PC-3 (cell line): ENCODE data around the gene WNT4. TPM values are rescaled to one million over a fixed set of nuclear protein-coding genes. Genes with fewer than 3 reads are reported as not detected.

Source experiments
- ATAC-seq: fragments of 200-7000 bp; cut with Tn5 transposase; 2 replicates; pipeline ENCODE4 v1.9.1; 2020; ENCODE audit warnings: mild to moderate bottlenecking, moderate library complexity
- BruUV-seq: library from RNA; stranded (reverse); fragments of 400-500 nt; replicated peaks from 2 replicates; lab custom pipeline; 2021; lab: Mats Ljungman, UMichigan
- CTCF ChIA-PET: fragments of 300-600 bp; sonication (Branson Sonifier 250); formaldehyde crosslinking; loops from one replicate; lab custom pipeline; 2022; ENCODE audit warnings: antibody characterized with exemption; lab: Charles Lee
- POLR2A ChIA-PET: fragments of 300-600 bp; sonication (Branson Sonifier 250); formaldehyde crosslinking; loops from one replicate; lab custom pipeline; 2022; ENCODE audit warnings: antibody characterized with exemption; ENCODE audit not compliant: unreplicated experiment; lab: Charles Lee
- DNase-seq: peaks from one replicate; pipeline ENCODE4 v3.0.0-alpha.2; 2015
- H2AFZ ChIP-seq: fragments of 300-600 bp; sonication (generic); 2 replicates; pipeline ENCODE4 v1.6.0; 2016; ENCODE audit warnings: antibody characterized with exemption, low read length
- H3F3A ChIP-seq: fragments of 300-600 bp; sonication (generic); one replicate; pipeline ENCODE4 v1.6.0; 2017; ENCODE audit warnings: antibody characterized with exemption, low read length, control low read depth, mild to moderate bottlenecking; ENCODE audit not compliant: unreplicated experiment
- H3K27ac ChIP-seq: fragments of 300-600 bp; sonication (generic); 2 replicates; pipeline ENCODE4 v1.5.1; 2016; ENCODE audit warnings: mild to moderate bottlenecking, low read length
- H3K27me3 ChIP-seq: fragments of 300-600 bp; sonication (generic); 2 replicates; pipeline ENCODE4 v1.6.1; 2016; ENCODE audit warnings: low read length, mixed read lengths
- H3K36me3 ChIP-seq: fragments of 300-600 bp; sonication (generic); 2 replicates; pipeline ENCODE4 v1.6.1; 2016; ENCODE audit warnings: low read depth, mixed run types, low read length, mixed read lengths
- H3K4me1 ChIP-seq: fragments of 300-600 bp; sonication (generic); 2 replicates; pipeline ENCODE4 v1.5.1; 2016; ENCODE audit warnings: low read length; ENCODE audit not compliant: insufficient read depth
- H3K4me2 ChIP-seq: fragments of 300-600 bp; sonication (generic); 2 replicates; pipeline ENCODE4 v1.6.0; 2016; ENCODE audit warnings: low read length
- H3K4me3 ChIP-seq: fragments of 300-600 bp; sonication (generic); 2 replicates; pipeline ENCODE4 v1.5.1; 2016; ENCODE audit warnings: mild to moderate bottlenecking, low read length, mixed read lengths
- H3K79me2 ChIP-seq: fragments of 300-600 bp; sonication (generic); 2 replicates; pipeline ENCODE4 v1.6.1; 2017; ENCODE audit warnings: low read length, mixed read lengths
- H3K9ac ChIP-seq: fragments of 300-600 bp; sonication (generic); 2 replicates; pipeline ENCODE4 v1.6.0; 2016; ENCODE audit warnings: mild to moderate bottlenecking, low read length
- H3K9me2 ChIP-seq: fragments of 300-600 bp; sonication (generic); replicated peaks from 2 replicates; pipeline ENCODE4 v1.6.1; 2016; ENCODE audit warnings: mixed run types, low read length, mixed read lengths
- H3K9me3 ChIP-seq: fragments of 300-600 bp; sonication (generic); 2 replicates; pipeline ENCODE4 v1.6.1; 2016; ENCODE audit warnings: low read length, mixed read lengths
- H4K20me1 ChIP-seq: fragments of 300-600 bp; sonication (generic); 2 replicates; pipeline ENCODE4 v1.6.1; 2016; ENCODE audit warnings: low read length, mixed read lengths
- EZH2 ChIP-seq: fragments of 300-600 bp; sonication (generic); IDR thresholded peaks from one replicate; pipeline ENCODE4 v1.6.1; 2017; ENCODE audit warnings: antibody characterized with exemption, mild to moderate bottlenecking, low read length; ENCODE audit not compliant: unreplicated experiment
- EZH2phosphoT487 ChIP-seq: fragments of 300-600 bp; sonication (generic); IDR thresholded peaks from 2 replicates; pipeline ENCODE4 v1.6.1; 2018; ENCODE audit warnings: mild to moderate bottlenecking, antibody characterized with exemption, low read length, borderline replicate concordance
- intact Hi-C: fragments of 100-400 bp; cut with micrococcal nuclease; formaldehyde crosslinking; loops from 2 replicates; pipeline ENCODE4 v1.9.0; 2023
- total RNA-seq: library from RNA; depleted of rRNA; stranded (reverse); fragments of >200 nt; gene quantifications from 2 replicates; pipeline ENCODE4 v1.2.3, GENCODE V29; 2014
- TF ChIP-seq, protein P1 (sequence below): fragments of 300-600 bp; sonication (generic); conservative IDR thresholded peaks from 2 replicates; pipeline ENCODE4 v1.5.1; 2017; ENCODE audit warnings: antibody characterized with exemption, low read depth, mild to moderate bottlenecking, low read length

Gene WNT4
- total RNA-seq, 1 experiment from 2014 or later = 0.51 TPM

DNA sequence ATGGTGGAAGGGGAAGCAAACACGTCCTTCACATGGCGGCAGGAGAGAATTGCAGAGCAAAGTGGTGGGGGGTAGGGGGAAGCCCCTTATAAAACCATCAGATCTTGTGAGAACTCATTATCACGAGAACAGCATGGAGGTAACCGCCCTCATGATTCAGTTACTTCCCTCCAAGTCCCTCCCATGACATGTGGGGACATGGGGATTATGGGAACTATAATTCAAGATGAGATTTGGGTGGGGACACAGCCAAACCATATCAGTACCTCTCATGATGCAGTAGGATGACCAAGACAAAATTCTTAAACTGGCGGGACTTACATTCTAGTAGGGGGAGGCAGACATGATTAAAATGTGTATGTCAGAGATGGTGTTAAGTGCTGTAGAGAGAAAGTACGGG, 38.8 kb downstream of the WNT4 start:
- Histone ChIP-seq H4K20me1 (peaks cover 23% of the 10 kb centered on the region; the same call in 1 of the 2 replicates), H3K9me2 (no peaks in the 10 kb centered on the region), H3K27me3 (no peaks in the 10 kb centered on the region), H3F3A (peaks cover 2% of the 10 kb centered on the region), H2AFZ (no peak overlapping the region), H3K4me3 (no peak overlapping the region), H3K4me2 (no peak overlapping the region), H3K9me3 (no peaks in the 10 kb centered on the region), H3K9ac (no peak overlapping the region), H3K4me1 (no peaks in the 10 kb centered on the region), H3K36me3 (peaks cover 24% of the 10 kb centered on the region), H3K79me2 (peaks cover 13% of the 10 kb centered on the region; the same call in 1 of the 2 replicates), H3K27ac (no peak overlapping the region)
- TF ChIP-seq EZH2phosphoT487 = no peak
- TF ChIP-seq EZH2 = no peak
- TF ChIP-seq, protein P1, sequence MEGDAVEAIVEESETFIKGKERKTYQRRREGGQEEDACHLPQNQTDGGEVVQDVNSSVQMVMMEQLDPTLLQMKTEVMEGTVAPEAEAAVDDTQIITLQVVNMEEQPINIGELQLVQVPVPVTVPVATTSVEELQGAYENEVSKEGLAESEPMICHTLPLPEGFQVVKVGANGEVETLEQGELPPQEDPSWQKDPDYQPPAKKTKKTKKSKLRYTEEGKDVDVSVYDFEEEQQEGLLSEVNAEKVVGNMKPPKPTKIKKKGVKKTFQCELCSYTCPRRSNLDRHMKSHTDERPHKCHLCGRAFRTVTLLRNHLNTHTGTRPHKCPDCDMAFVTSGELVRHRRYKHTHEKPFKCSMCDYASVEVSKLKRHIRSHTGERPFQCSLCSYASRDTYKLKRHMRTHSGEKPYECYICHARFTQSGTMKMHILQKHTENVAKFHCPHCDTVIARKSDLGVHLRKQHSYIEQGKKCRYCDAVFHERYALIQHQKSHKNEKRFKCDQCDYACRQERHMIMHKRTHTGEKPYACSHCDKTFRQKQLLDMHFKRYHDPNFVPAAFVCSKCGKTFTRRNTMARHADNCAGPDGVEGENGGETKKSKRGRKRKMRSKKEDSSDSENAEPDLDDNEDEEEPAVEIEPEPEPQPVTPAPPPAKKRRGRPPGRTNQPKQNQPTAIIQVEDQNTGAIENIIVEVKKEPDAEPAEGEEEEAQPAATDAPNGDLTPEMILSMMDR = no peak
- CTCF ChIA-PET = no interaction called here
- ATAC-seq = no peak
- BruUV-seq = no TSS peak
- intact Hi-C loops = no loop called here
- no peak for DNase-seq
- POLR2A ChIA-PET = no interaction called here

DNA sequence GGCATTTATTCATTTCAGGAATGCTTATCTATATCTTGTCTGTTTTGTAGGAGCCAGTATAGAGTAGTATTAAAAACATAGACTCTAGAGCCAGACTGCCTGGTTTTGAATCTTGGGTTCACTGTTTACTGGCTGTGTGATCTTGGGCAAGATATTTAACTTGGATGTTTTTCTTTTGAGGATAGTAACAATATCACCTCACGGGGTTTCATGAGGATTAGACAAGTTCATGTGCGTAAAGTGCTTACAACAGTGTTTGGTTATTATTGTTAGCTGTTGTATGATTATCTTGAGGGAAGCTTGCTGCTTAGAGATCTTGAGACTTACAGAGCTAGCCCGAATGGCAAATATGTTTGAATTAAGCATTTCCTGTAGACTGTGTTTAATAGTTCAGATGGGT, 40.2 kb downstream of the WNT4 start:
- Histone ChIP-seq H3F3A (peaks cover 2% of the 10 kb centered on the region), H3K4me3 (no peak overlapping the region), H4K20me1 (peaks cover 23% of the 10 kb centered on the region; the same call in 1 of the 2 replicates), H3K79me2 (peaks cover 13% of the 10 kb centered on the region; the same call in 1 of the 2 replicates), H3K9me2 (no peaks in the 10 kb centered on the region), H2AFZ (no peak overlapping the region), H3K4me1 (no peaks in the 10 kb centered on the region), H3K9ac (no peak overlapping the region), H3K27ac (no peak overlapping the region), H3K9me3 (no peaks in the 10 kb centered on the region), H3K36me3 (peaks cover 26% of the 10 kb centered on the region), H3K27me3 (no peaks in the 10 kb centered on the region), H3K4me2 (no peak overlapping the region)
- TF ChIP-seq EZH2phosphoT487 = no peak
- ATAC-seq = no peak
- no TSS peak for BruUV-seq
- ChIA-PET POLR2A (interaction anchor here (0.6 kb wide), 1 partner anchor 1021 kb away, joined by 3 read pairs; no protein-coding TSS in a partner anchor), CTCF (no interaction called here)
- DNase-seq = no peak
- intact Hi-C loops = no loop called here

DNA sequence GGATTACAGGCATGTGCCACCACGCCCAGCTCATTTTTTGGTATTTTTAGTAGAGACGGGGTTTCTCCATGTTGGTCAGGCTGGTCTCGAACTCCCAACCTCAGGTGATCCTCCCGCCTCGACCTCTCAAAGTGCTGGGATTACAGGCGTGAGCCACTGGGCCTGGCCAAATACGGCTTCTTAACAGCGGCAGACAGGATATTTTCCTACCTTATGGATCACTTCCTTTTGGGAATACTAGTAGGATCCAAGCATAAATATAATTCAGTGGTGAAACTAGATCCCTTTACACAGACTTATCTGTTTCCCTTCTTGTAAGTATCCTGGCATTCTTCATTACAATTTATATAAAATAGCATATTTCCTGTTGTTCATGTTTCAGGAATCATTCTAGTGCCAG, 40.9 kb downstream of the WNT4 start:
- BruUV-seq = no TSS peak
- Histone ChIP-seq H3K9me2 (no peaks in the 10 kb centered on the region), H3K27me3 (no peaks in the 10 kb centered on the region), H3K4me3 (no peak overlapping the region), H3K27ac (no peak overlapping the region), H3K4me2 (no peak overlapping the region), H3K9ac (no peak overlapping the region), H3K4me1 (no peaks in the 10 kb centered on the region), H3K79me2 (peaks cover 13% of the 10 kb centered on the region; the same call in 1 of the 2 replicates), H3F3A (peaks cover 2% of the 10 kb centered on the region), H3K36me3 (peaks cover 30% of the 10 kb centered on the region), H3K9me3 (no peaks in the 10 kb centered on the region), H4K20me1 (peaks cover 23% of the 10 kb centered on the region; the same call in 1 of the 2 replicates), H2AFZ (no peak overlapping the region)
- ATAC-seq (no peak), DNase-seq (no peak)
- CTCF ChIA-PET = no interaction called here
- POLR2A ChIA-PET = interaction anchor here (0.6 kb wide), 1 partner anchor 49 kb away, joined by 3 read pairs; no protein-coding TSS in a partner anchor
- TF ChIP-seq, protein P1 = no peak
- TF ChIP-seq EZH2 = no peak
- TF ChIP-seq EZH2phosphoT487 = no peak
- intact Hi-C loops = no loop called here
